Pons (tissue), 1 donor: Measurements from ENCODE around the gene OR51E1.

ENCODE experiments used
- DNase-seq: peaks from one replicate; pipeline ENCODE4 v3.0.0-alpha.2; 2016; ENCODE audit warnings: low spot score

Gene OR51E1

GRCh38 chr11:4654635-4655369, 11.0 kb downstream of the OR51E1 start:
- no peak for DNase-seq

DNA sequence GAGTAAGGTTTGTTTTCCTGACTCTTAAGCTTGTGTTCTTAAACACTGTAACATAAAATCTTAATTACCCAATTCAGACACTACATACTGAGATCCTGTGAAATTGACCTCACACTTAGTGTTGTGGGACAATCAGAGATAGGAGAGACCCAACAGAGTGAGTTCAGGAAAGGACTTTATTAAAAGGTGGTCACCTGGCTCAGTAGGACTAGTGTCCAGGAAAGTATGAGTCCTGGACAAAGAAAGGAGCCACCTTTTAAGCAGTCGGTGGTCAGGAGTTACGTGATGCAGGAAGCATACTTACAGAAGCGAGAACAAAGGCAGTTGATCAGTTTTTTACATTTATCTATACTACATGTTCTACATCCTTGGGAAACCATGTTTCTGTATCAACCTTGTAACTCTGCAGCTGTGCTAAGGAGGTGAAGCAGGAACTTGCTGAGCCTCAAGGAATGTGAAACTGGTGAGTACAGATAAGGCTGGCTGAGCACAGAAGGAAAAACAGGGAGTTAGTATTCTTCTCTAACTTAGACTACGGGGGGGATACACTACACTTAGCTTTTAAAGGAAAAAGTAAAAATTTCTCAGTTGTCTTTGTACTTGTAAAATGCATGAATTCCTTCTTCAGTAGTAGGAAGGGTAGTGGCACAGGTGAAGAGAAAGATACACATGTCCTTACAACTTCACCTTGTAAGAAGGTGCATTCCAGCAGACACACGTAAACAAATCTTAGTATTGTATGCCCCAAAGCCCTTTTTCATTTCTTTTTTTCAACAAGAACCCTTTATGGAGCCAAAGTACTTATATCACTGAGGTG, 15.1 kb downstream of the OR51E1 start:
- DNase-seq: no peak

DNA sequence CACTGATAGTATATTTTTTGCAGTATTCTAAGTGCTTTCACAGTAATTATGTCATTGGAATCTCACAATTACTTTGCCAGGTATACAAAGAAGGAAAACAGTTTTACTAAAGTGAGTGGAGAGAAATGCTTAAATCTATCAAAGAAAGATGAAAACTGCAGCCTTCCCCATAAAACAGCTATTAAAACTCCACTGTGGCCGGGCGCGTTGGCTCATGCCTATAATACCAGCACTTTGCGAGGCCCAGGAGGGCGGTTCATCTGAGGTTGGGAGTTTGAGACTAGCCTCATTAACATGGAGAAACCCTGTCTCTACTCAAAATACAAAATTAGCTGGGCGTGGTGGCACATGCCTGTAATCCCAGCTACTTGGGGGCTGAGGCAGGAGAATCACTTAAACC, 19.1 kb downstream of the OR51E1 start:
- no peak for DNase-seq

GRCh38 chr11:4664183-4664582, 20.4 kb downstream of the OR51E1 start:
- DNase-seq: no peak

GRCh38 chr11:4664786-4665185, 21.0 kb downstream of the OR51E1 start:
- DNase-seq: no peak

DNA sequence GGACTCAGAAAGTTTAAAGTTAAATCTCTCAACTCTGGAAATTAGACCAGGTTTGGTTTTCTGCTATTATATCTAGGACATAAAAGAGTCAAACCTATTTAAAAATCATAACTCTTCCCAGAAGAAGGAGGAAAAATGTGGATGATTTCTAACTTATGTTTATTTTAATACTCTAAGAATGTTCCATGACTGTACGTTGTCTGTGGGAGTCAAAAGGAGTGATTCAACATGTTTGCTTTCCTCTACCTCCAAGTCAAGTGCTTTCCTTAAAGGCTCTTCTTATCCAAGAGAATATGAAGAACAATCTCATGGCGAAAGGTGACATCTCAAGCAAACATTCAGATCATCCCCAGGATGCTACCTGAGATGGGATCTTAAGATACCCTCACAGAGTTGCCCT, 21.6 kb downstream of the OR51E1 start:
- no peak for DNase-seq

GRCh38 chr11:4671741-4672140, 28.0 kb downstream of the OR51E1 start:
- DNase-seq: no peak

DNA sequence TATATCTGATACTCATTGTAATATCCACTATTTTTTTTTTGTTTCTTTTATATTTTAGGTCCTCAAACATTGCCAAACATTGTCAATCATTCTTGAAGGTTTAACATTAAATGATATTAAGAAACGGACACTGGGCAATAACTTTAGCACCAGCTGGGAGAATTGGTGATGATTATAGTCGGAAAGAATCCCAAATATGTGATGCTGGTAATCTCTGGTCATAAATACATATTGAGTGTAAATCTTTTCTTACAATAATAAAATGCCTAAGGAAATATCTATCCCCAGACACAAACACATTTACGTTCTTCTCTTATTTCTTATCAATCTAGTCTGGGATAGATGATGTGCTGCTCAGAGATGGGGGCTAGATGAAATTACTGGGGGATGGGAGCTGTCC, 28.7 kb downstream of the OR51E1 start:
- DNase-seq: no peak

DNA sequence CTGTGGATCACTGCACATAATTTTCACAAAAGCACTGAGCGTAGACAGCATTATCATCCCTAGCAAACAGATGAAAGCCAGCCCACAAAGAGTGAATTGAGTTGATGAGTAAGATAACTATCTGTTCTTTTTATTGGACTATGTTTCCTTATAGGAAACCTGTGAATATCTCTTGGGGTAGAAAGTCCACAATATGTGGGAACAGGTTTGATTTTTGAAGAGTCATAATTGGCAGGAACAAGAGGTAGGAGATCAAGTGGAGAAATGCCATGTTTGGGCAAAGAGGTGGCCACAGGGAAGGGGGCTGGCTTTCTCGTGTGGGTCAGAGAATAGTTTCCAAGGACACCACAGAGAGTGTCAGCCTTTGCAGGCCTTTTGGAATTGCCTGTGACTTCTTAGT, 30.0 kb downstream of the OR51E1 start:
- DNase-seq: no peak

GRCh38 chr11:4677948-4678347, 34.2 kb downstream of the OR51E1 start:
- no peak for DNase-seq

DNA sequence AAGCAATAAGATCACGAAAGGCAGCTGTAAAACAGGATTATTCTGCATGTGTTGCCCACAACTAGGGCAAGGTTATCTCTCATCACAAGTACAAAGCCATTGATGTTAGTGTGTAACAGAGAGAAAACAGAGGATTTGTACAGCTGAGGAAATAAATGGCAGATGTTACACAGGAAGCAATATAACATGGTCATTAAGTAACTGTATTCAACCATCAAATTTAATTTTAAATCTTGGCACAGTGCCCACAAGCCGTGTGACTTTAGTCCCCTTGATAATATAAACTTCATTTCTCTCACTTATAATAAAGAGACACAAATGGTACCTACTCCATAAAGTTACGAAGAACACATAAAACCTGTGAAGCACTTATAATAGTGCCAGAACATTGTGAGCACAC, 36.6 kb downstream of the OR51E1 start:
- no peak for DNase-seq

GRCh38 chr11:4682623-4683419, 39.0 kb downstream of the OR51E1 start:
- no peak for DNase-seq

- no peak for DNase-seq
Observed at GRCh38 chr11:4684631-4685285, 41.0 kb downstream of the OR51E1 start.

DNA sequence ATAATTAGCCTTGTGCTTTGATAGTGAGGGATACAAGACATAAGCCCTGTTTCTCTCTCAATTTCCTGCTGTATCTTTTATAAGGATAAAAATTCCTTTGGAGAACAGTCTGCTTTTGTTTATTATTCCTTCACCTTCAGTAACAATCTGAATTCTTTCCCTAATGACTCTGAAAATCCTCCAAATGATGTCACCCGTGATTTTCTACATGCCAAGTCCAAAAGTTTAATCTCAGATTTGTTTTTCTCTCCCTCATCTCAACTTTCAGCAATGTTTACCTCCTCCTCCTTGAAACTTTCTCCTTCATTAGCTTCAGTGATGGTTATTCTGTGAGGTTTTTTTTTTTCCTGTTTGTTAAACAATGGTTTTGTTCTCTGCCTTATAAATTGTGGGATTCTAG, 51.7 kb downstream of the OR51E1 start:
- DNase-seq: no peak

- DNase-seq: no peak
Observed at GRCh38 chr11:4697585-4697984, 53.8 kb downstream of the OR51E1 start, which contains the start of gene OR51E2. Gene OR51E2, minus strand, starts transcription at chr11:4697853. Its CDS starts 15,142 bp downstream, at chr11:4682711.

GRCh38 chr11:4699697-4700435, 56.1 kb downstream of the OR51E1 start:
- no peak for DNase-seq

GRCh38 chr11:4700436-4700820, 56.6 kb downstream of the OR51E1 start:
- no peak for DNase-seq

DNA sequence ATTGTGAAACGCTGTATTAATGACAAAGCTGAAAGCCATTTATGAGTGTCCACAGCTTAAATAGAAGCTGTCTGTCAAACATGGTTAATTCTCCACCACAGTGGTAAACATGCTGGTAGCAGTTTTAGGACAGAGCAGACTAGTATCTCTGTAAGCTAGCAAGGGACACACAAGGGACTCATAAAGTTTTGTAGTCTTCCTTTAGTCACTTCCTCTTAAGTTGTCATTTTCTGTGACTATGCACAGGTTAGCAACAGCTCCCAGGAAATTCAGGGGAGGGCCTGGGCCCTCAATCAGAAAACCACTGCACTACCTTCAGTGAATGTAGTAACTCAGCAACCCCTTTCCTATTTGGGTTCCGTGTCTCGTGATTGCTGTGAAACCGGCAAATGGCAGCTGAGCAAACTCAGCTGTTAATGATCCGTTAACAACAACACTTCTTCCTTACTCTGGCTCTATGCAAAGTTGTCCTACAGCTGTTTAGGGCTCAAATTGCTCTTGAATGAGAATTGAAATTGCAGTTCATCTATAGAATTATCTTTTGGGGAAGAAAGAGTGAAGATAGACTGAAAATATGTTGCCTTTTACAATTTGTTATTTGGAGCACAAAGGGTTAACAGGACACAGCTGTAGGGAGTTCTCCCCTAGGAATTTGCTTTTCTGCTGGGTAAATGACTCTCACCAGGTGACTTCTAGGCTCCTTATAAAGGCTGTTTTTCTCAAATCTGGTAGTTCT, 60.4 kb downstream of the OR51E1 start, which contains the start of gene MMP26:
Gene MMP26 (plus strand): TSS at position 731 of the 736 bp plus-strand sequence.
- DNase-seq: no peak

DNA sequence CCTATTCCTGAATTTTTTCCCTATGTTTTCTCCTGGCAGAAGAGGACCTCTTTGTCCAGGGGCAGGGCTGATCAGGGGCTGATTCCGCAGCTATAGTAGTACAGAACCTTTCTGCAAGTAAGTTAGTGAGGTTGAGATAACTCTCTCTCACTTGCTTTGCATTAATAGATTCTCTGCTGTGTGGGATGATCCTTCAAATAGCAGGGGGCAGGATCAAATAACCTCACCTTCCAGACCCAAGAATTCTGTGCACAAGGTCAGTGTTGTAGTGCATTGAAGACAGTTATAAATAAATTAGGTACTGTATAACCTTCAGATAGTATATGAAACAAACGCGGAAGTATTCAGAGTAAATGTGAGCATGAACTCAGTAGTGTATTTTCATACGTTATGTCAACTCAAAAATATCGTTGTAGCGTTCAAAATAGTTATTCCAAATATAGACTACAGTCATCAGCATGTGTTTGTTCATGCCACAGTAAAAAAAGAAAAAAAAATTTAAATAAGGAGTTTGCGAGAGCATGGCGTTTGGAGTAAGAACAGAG, 61.1 kb downstream of the OR51E1 start:
- DNase-seq: no peak
